GM21381 (cell line): ENCODE data around the gene RNF212.

Experiments used
- ATAC-seq: cut with Tn5 transposase; IDR thresholded peaks from one replicate; pipeline ENCODE4 v1.9.1; 2021; ENCODE audit warnings: mild to moderate bottlenecking, moderate library complexity; ENCODE audit not compliant: unreplicated experiment

Gene RNF212

DNA sequence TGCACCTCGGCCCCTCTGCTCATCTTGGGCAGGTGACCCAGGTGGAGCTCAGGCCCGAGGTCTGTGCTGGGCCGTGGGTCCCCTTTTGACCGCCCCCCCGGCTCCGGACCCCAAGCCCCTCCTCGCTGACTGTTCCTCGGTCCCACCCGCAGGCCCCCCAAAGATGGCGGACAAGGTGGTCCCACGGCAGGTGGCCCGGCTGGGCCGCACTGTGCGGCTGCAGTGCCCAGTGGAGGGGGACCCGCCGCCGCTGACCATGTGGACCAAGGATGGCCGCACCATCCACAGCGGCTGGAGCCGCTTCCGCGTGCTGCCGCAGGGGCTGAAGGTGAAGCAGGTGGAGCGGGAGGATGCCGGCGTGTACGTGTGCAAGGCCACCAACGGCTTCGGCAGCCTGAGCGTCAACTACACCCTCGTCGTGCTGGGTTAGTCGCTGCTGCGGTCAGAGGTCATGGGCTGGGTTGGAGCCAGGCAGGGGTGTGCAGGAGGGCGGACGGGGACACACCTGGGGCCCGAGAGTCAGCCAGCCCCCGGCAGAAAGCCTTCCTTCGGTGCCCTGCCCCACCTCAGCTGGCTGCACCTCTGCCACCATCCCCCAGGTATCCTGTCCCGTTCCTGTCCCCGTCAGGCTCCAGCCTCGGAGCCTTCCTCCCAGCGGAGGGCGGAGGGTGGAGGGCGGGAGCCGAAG lies 91.2 kb downstream of the RNF212 start:
- ATAC-seq: no peak
